Keratinocyte (primary cell): ENCODE measurements around the gene PALD1. TPM values are rescaled to one million over a fixed set of nuclear protein-coding genes. Genes with fewer than 3 reads are reported as not detected.

Experiments used
- DNase-seq: peaks from one replicate; pipeline ENCODE4 v3.0.0-alpha.2; 2011; ENCODE audit warnings: low read depth, missing footprints, low spot score
- FAIRE-seq: peaks from 2 replicates; lab custom pipeline; 2011; peaks lifted over from hg19 to GRCh38; lab: Jason Lieb, UNC
- H2AFZ ChIP-seq: 2 replicates; pipeline ENCODE4 v1.6.0; 2012; ENCODE audit warnings: low read length, control low read depth, inconsistent platforms; ENCODE audit not compliant: control insufficient read depth
- H3K27ac ChIP-seq: 2 replicates; pipeline ENCODE4 v1.5.1; 2011; ENCODE audit warnings: low read length; ENCODE audit not compliant: control insufficient read depth, insufficient read depth
- H3K27me3 ChIP-seq: 3 replicates; pipeline ENCODE4 v1.6.0; 2011; ENCODE audit warnings: low read length; ENCODE audit not compliant: control insufficient read depth, insufficient read depth; ENCODE audit errors: extremely low read depth
- H3K36me3 ChIP-seq, 2 experiments: 2 replicates in 1 of 2; 3 replicates in 1 of 2; pipeline ENCODE4 v1.5.1; 2011; ENCODE audit warnings: low read length in 2 of 2, mild to moderate bottlenecking in 1 of 2; ENCODE audit not compliant: control insufficient read depth in 2 of 2, insufficient read depth in 2 of 2; ENCODE audit errors: extremely low read depth in 1 of 2
- H3K4me1 ChIP-seq: 3 replicates; pipeline ENCODE4 v1.5.1; 2011; ENCODE audit warnings: low read length; ENCODE audit not compliant: control insufficient read depth, insufficient read depth; ENCODE audit errors: extremely low read depth
- H3K4me2 ChIP-seq: 3 replicates; pipeline ENCODE4 v1.6.0; 2011; ENCODE audit warnings: low read depth, low read length; ENCODE audit not compliant: control insufficient read depth, insufficient read depth; ENCODE audit errors: extremely low read depth
- H3K4me3 ChIP-seq, 3 experiments: fragments of 200-600 bp in 1 of 3; sonication (generic) in 1 of 3; 2 replicates in 2 of 3; 3 replicates in 1 of 3; pipeline ENCODE4 v1.5.1; 2011 to 2016; ENCODE audit warnings: low read length in 3 of 3, mild to moderate bottlenecking in 3 of 3, control low read depth in 2 of 3, inconsistent platforms in 1 of 3, low read depth in 1 of 3, mixed read lengths in 1 of 3, mixed run types in 1 of 3, moderate library complexity in 1 of 3; ENCODE audit not compliant: control insufficient read depth in 2 of 3, insufficient read depth in 2 of 3; ENCODE audit errors: extremely low read depth in 1 of 3
- H3K79me2 ChIP-seq: 2 replicates; pipeline ENCODE4 v1.6.0; 2012; ENCODE audit warnings: low read length; ENCODE audit not compliant: control insufficient read depth, insufficient read depth
- H3K9ac ChIP-seq: 3 replicates; pipeline ENCODE4 v1.6.0; 2011; ENCODE audit warnings: low read length; ENCODE audit not compliant: control insufficient read depth, insufficient read depth; ENCODE audit errors: extremely low read depth
- H3K9me1 ChIP-seq: 3 replicates; pipeline ENCODE4 v1.6.0; 2011; ENCODE audit warnings: low read length; ENCODE audit not compliant: control insufficient read depth, insufficient read depth; ENCODE audit errors: extremely low read depth
- H3K9me3 ChIP-seq: 2 replicates; pipeline ENCODE4 v1.5.1; 2012; ENCODE audit warnings: low read depth, low read length; ENCODE audit not compliant: control insufficient read depth
- H4K20me1 ChIP-seq: 3 replicates; pipeline ENCODE4 v1.6.0; 2011; ENCODE audit warnings: low read length; ENCODE audit not compliant: control insufficient read depth, insufficient read depth; ENCODE audit errors: extremely low read depth
- EZH2 ChIP-seq: IDR thresholded peaks from one replicate; pipeline ENCODE4 v1.6.1; 2012; ENCODE audit warnings: inconsistent platforms, mild to moderate bottlenecking, low read length, moderate library complexity
- dilution Hi-C: fragments of 300-500 bp; cut with MboI; formaldehyde crosslinking; loops from one replicate; pipeline ENCODE4 v1.7.0; 2020; ENCODE audit warnings: low sequenced_read_pairs; ENCODE audit not compliant: extremely low pct_ligation_motif_present
- polyA plus RNA-seq, 5 experiments: library from polyadenylated mRNA; depleted of rRNA in 3 of 5; stranded (reverse) in 3 of 5; stranded (forward) in 1 of 5; unstranded in 1 of 5; fragments of >200 nt; gene quantifications; 1 replicate in 1 of 5; 2 replicates in 3 of 5; 3 replicates in 1 of 5; pipeline versions ENCODE4 v1.2.1 to v1.2.3, GENCODE V29; 2011 to 2012; ENCODE audit warnings: missing spikeins in 2 of 5, low read depth in 1 of 5, low replicate concordance in 1 of 5
- TF ChIP-seq, protein P1 (sequence below), 3 experiments: IDR thresholded peaks in 1 of 3; conservative IDR thresholded peaks in 1 of 3; optimal IDR thresholded peaks in 1 of 3; 2 replicates in 2 of 3; 3 replicates in 1 of 3; pipeline versions ENCODE3 to v1.5.1; 2011; ENCODE audit warnings: low read length in 3 of 3, mild to moderate bottlenecking in 3 of 3, moderate library complexity in 2 of 3, control low read depth in 1 of 3, inconsistent platforms in 1 of 3; ENCODE audit not compliant: insufficient read depth in 2 of 3; ENCODE audit errors: extremely low read depth in 1 of 3

The PALD1 gene
- polyA plus RNA-seq, 1 donor (not counting 4 experiments of a cell fraction or from before 2014, with no cell fraction given) = 0.83 TPM

DNA sequence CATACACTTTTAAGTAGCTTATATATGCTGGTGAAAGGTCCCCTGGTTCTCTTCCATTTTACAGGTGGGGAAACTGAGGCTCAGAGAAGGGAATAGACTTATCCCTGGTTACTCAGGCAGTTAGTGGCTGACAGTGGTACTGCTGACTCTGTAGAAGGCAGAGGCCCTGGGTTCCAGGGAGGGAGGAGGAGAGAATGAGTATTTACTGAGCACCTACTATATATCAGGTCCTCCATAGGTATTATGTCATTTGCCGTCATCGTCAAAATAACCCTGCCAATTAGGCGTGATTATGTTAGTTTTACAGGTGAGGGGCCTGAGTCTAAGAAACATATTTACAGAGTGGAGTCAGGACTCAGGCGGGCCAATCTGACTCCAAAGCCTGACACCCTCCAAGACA lies 13.3 kb upstream of the PALD1 start:
- no peak for FAIRE-seq
- no peak for DNase-seq
- TF ChIP-seq EZH2 = no peak
- TF ChIP-seq, protein P1, sequence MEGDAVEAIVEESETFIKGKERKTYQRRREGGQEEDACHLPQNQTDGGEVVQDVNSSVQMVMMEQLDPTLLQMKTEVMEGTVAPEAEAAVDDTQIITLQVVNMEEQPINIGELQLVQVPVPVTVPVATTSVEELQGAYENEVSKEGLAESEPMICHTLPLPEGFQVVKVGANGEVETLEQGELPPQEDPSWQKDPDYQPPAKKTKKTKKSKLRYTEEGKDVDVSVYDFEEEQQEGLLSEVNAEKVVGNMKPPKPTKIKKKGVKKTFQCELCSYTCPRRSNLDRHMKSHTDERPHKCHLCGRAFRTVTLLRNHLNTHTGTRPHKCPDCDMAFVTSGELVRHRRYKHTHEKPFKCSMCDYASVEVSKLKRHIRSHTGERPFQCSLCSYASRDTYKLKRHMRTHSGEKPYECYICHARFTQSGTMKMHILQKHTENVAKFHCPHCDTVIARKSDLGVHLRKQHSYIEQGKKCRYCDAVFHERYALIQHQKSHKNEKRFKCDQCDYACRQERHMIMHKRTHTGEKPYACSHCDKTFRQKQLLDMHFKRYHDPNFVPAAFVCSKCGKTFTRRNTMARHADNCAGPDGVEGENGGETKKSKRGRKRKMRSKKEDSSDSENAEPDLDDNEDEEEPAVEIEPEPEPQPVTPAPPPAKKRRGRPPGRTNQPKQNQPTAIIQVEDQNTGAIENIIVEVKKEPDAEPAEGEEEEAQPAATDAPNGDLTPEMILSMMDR (optimal IDR thresholded peaks at IDR 0.05 in 1 of 3, IDR thresholded peaks at IDR 0.05 in 1 of 3, conservative IDR thresholded peaks at IDR 0.05 in 1 of 3; ENCODE audit: extremely low read depth in 1 of 3, insufficient read depth in 2 of 3, low read length in 3 of 3) = no peak
- Histone ChIP-seq H3K9me3 (no peaks in the 10 kb centered on the region), H3K9me1 (no peaks in the 10 kb centered on the region), H2AFZ (no peak overlapping the region), H3K36me3 (no peaks in the 10 kb centered on the region), H3K79me2 (no peaks in the 10 kb centered on the region), H3K4me1 (peaks cover 15% of the 10 kb centered on the region), H3K9ac (no peak overlapping the region), H4K20me1 (no peaks in the 10 kb centered on the region), H3K27ac (no peak overlapping the region), H3K4me3 (no peak overlapping the region), H3K27me3 (peaks cover 41% of the 10 kb centered on the region), H3K4me2 (no peak overlapping the region)
- dilution Hi-C loops = no loop called here

DNA sequence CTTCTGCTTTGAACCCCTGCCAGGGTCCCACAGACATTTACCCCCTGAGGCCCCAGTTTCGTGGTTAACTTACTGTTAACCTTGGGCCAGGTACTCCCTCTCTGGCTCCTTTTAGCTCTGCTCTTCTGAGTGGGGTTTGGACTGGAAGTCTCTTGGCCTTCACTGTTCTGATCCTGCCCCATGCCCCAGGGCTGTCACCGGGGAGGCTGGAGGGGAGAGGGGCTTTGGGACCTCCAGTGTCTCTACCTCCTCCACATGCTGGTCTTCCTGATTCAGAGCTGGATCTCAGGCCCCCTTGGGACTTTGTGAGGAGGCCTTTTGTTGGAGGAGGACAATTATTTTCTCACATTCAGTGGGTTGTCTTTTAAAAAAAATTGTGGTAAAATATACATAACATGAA lies 12.7 kb upstream of the PALD1 start:
- Histone ChIP-seq H3K9ac (no peak overlapping the region), H3K27ac (no peak overlapping the region), H3K4me2 (no peak overlapping the region), H3K79me2 (no peaks in the 10 kb centered on the region), H3K9me3 (no peaks in the 10 kb centered on the region), H4K20me1 (no peaks in the 10 kb centered on the region), H2AFZ (no peak overlapping the region), H3K4me1 (peaks cover 15% of the 10 kb centered on the region), H3K36me3 (no peaks in the 10 kb centered on the region), H3K9me1 (no peaks in the 10 kb centered on the region), H3K27me3 (peaks cover 39% of the 10 kb centered on the region), H3K4me3 (no peak overlapping the region)
- DNase-seq (no peak), FAIRE-seq (no peak)
- TF ChIP-seq, protein P1 (optimal IDR thresholded peaks at IDR 0.05 in 1 of 3, IDR thresholded peaks at IDR 0.05 in 1 of 3, conservative IDR thresholded peaks at IDR 0.05 in 1 of 3; ENCODE audit: extremely low read depth in 1 of 3, insufficient read depth in 2 of 3, low read length in 3 of 3) = no peak
- TF ChIP-seq EZH2 = no peak
- dilution Hi-C loops = no loop called here
